NCI-H187 (cell line): ENCODE results near the gene TRPV2.

Experiments
- DNase-seq, 2 experiments: peaks; one replicate each; lab custom pipeline; 2025; lab: John Stamatoyannopoulos, UW

The TRPV2 gene

DNA sequence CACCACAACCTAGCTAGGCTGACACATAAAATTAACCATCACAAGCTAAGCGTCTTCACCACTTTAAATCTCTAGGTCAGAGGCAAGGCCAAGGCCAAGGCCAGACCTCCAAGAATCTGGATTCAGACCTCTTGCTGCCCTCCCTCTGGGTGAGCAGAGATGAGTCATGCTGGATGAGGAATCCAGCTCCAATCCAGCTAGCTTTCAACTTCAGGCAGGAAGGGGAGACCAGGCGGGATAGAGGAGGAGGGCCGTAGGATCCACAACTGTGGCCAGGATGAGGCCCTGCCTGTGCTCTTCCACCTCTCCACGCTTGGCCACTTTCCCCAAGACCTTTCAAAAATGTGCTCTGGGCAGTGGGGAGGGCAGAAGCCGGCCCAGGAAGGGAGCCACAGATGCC, 61.9 kb downstream of the TRPV2 start:
- DNase-seq: no peak

GRCh38 chr17:16477666-16478065, 62.3 kb downstream of the TRPV2 start:
- DNase-seq: no peak

DNA sequence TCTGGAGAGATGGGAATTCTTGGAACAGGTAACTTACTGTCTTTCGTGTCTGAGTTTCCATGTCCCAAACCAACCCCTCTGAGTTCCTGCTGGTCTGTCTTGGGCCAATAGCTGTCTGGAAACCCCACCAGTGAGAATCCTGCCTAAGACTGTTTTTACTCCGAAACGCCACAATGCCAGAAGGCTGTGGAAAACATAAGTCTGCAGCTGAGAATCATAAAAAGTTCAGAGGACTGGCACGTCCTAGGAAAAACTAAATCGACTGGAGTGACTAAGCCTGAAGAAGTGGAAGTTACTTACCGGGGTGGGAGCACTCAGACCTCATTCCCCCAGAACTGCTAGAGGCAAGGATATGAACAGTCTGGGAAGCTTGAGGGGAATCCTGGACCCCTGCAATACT, 63.3 kb downstream of the TRPV2 start:
- no peak for DNase-seq

- DNase-seq: no peak
Measured at GRCh38 chr17:16479264-16479663, 63.9 kb downstream of the TRPV2 start.

GRCh38 chr17:16480995-16481394, 65.6 kb downstream of the TRPV2 start:
- no peak for DNase-seq

DNA sequence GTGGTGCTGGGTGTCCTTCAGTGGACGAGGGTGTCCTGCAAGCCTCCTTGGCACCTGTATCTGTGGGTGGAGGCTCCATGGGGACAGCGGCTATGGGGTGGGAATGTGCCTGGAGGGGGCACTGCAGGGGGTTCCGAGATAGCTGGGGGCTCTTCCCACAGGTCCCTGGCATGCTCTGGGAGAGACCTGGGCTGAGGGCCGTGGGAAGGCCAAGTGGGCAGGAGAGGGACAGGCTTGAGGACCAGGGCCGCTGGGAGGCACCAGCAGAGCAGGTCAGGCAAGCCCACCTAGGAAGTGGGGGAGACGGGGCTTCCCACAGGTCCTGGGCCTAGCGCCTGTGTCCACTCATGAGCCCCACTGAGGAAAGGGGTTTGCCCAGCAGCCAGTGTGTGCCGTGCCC, 66.9 kb downstream of the TRPV2 start:
- DNase-seq: no peak

DNA sequence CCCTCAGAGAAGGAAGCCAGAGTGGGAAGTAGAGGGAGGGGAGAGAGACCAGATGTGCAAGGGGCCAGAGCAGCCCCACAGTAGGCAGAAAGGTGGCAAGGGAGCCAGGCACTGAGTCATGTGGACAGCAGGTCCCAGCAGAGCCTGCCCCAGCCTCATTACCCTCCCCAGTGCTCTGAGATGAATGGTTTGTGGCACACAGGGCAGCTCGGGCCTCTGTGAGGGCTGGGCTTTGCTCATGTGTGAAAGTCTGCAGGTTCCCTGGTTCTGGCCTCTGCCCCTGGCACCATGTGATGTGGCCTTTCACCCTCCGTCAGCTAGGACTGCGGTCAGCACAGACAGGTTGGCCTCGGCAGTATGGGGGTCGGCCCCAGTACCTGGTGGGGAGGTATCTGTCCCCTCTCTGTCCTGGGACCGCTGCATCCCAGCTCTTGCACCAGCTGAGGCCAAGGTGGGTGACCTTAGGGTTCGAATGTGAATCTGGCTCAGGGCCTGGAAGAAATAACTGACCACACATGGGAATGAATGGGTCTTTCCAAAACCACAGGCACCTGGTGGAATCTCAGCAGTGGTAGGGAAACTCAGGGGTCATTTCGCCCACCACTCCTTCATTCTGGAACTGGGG, 67.8 kb downstream of the TRPV2 start:
- DNase-seq: no peak

DNA sequence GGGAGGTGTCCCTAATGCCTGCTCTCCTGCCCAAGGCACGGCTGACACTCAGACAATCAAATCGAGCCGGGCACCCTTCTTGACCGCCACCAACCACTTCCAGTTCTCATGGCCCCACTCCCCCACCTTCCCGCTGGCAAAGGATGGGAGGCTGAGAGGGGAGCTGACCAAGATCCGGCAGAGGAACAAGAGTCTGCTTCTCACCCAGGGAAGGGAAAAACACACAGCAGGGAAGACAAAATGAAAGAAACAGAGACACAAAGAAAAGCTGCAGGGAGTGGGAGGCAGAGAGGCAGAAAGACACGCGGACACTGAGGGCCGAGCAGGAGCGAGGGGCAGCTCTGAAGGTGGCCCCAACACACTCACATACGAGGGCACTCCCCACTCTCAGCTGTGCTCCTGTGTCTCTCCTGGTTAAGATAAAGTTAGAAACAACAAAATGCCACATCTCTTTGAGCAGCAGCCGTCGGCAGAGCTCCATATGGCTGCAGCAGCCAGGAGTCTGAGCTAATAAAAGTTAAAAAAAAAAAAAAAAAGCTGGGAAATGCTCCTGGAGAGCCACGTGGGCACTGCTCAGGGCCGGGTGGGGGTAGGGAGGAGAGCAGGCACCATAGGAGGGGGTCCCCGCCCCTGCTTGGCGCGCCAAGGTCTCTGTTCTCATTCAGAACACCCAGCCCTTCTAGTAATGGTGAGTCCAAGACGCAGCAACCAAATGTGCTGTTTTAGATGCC, 69.2 kb downstream of the TRPV2 start:
- no peak for DNase-seq
